KG1 (cell line): ENCODE data around the gene CCDC8.
"Not testable (repeated sequence)": the region's sequence is repeated elsewhere in the genome, so short reads cannot be mapped to it uniquely, and the experiment has no call there.

Source experiments
- DNase-seq: peaks from one replicate; lab custom pipeline; 2025; lab: John Stamatoyannopoulos, UW

The CCDC8 gene

GRCh38 chr19:46428239-46429135 lies 15.1 kb upstream of the CCDC8 start, which contains the start of gene PNMA8C:
Gene PNMA8C, minus strand, starts transcription at chr19:46428936. Its CDS starts 577 bp downstream, at chr19:46428359.
- DNase-seq, result no peak

DNA sequence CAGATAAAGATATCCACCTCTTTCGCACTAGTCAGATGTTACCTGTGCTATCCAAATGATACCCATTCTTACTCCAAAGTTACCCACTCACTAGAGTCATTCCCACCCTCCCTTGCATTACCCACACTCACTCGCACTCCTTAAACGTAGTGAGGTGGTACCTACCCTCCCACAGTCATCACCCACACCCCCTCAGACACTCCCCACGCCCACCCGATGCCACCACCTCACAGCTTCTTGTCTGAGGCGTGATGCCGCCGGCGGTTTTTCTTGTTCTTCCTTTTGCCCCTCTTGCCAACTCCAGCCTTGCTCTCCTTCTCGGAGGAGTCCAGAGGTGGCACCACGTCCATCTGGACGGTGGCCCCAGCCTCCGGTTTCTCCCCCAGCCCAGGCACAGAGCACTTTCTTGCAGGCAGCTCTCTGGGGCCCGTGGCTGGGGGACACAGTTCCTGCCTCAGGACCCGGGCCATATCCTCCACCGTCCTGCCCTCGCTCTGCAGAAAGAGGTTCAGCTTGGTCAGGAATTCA lies 14.2 kb upstream of the CCDC8 start:
- no peak for DNase-seq

- no peak for DNase-seq
Observed at GRCh38 chr19:46426506-46427162, 13.3 kb upstream of the CCDC8 start.

GRCh38 chr19:46426035-46426505 lies 12.7 kb upstream of the CCDC8 start:
- no peak for DNase-seq

- DNase-seq, result no peak
Observed at GRCh38 chr19:46423188-46423587, 9.8 kb upstream of the CCDC8 start.

- no peak for DNase-seq
Observed at GRCh38 chr19:46422344-46422743, 9.0 kb upstream of the CCDC8 start.

DNA sequence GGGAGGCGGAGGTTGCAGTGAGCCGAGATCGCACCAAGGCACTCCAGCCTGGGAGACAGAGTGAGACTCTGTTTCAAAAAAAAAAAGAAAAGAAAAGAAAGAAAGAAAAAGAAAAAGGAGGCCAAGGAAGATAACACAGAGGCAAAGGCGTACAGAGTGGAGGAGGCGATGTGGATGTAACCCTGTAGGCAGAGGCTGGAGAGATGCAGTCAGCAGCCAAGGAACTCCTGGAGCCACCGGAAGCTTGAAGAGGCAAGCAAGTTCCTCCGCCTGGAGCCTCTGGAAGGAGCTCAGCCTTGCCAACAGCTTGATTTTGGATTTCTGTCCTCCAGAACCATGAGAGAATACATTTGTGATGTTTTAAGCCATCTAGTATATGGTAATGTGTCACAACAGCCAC lies 6.7 kb upstream of the CCDC8 start:
- DNase-seq, result no peak

DNA sequence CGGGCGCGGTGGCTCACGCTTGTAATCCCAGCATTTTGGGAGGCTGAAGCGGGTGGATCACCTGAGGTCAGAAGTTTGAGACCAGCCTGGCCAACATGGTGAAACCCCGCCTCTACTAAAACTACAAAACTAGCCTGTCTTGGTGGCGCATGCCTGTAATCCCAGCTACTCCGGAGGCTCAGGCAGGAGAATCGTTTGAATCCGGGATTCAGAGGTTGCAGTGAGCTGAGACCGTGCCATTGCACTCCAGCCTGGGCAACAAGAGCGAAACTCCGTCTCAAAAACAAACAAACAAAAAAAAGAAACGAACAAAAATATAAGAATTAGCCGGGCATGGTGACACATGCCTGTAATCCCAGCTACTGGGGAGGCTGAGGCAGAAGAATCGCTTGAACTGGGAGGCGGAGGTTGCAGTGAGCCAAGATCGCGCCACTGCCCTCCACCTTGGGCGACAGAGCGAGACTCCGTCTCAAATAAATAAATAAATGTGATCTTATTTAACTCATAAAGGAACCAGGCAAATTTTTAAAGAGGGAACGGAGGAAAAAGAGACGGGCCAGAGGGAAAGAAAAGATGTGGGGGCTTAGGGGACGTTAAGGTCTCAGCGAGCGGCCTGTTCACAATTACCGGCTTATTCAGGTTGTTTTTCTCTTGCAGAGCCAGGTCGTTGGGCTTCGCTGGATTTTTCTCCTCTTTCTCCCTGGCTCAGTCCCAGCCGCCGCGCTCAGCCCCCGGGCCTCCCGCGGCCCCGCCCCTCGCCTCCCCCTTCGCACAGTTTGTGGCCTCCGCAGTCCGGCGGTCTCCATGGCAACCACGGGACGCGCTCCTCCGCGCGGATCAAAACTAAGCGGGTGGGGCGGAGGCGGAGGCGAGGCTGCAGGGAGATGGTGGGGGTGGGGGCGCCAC lies 2.7 kb upstream of the CCDC8 start:
- DNase-seq, result not testable (repeated sequence)

DNA sequence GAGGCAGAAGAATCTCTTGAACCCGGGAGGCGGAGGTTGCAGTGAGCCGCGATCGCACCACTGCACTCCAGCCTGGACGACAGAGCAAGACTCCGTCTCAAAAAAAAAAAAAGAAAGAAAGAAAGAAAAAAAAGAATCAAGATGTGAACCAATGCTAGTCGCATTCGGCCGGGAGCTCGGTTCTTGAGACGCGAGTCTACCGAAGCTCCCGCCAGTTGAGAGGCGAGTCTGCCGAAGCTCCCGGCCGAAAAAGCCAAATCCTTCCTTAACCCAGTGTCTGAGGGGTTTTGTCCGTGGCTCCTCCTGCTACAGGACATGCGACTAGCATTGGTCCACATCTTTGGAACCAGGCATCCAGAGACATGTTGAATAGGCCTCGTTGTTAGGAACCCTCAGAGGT lies 1.5 kb upstream of the CCDC8 start:
- DNase-seq, result not testable (repeated sequence)

DNA sequence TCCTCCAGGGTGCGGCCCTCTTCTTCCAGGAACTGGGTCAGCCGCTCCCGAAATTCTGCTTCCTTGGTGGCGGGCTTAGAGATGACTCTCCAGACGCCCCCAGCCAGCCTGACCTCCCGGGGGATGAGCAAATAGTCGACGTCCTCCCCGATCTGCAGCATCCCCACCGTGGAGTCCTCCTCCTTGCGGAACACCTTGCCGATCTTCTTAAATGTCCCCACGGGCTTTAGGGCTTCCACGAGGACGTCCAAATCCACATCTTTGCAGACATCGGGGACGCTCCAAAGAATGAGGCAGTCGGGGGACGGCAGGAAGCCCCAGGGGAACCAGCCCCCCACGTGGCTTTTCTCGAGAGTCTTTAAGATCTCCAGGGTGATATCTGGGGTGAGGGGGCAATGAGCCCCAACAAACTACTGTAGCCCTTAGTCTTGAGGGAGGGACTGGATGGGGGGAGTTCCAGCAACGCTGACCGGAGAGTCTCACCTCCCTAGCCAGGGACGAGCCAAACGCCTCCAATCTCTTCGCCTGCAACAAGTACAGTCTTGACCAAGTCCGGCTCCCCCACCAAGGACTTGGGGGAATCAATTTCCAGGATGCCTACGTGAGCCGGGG lies 608 bp downstream of the CCDC8 start:
- no peak for DNase-seq

DNA sequence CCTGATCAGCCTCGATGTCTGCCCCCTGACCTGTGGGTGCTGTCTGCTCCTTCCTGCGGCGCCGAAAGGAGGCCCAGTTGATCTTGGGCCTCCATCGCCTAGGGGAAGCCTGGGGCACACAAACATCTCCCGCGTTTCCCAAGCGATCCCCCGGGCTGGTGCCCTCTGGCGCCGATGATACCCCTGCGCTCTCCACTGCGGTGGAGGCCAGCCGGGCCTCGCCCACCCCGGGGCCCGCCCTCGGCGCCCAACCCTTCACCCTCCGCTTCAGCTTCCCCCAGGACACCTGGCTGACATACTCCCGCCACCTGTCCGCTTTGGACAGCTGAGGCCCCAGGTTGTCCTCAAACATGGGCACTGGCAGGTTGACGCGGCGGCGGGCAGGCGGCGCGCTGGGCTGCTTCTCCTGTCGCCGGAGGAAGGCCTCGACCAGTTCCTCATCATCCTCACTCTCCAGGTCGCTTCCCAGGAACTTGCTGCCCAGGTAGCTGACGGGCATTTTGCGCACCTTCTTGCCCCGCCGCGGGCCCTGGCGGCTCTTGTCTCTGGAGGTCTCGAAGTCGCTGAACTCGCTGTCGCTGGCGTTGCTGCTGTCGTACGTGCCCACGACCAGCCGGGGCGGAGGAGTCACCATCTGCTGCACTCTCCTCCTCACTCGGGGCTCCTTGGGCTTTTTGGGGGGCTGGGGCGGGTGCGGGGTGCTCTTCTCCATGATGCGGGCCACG lies 1.3 kb downstream of the CCDC8 start:
- no peak for DNase-seq

- DNase-seq, result no peak
Observed at GRCh38 chr19:46411088-46411924, 2.1 kb downstream of the CCDC8 start.

- DNase-seq, result no peak
Observed at GRCh38 chr19:46410205-46411087, 2.9 kb downstream of the CCDC8 start.

DNA sequence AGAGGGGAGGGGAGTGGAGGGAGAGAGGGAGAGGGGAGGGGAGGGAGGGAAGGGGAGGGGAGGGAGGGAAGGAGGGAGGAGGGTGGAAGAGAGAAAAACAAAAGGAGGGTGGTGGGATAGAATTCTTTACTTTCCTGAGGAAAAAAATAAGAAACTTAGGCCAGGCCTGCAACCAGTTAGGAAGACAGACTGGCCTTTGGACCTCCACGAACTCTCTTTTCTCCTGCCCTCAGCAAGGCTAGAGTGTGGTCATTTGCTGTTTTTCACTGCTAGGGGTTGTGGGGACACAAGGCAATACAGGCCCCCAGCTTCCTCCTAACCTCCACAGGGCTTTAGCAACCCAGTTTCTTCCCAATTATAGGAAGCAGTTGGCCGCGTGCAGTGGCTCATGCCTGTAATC lies 4.2 kb downstream of the CCDC8 start:
- no peak for DNase-seq

GRCh38 chr19:46408664-46409039 lies 4.7 kb downstream of the CCDC8 start:
- no peak for DNase-seq

DNA sequence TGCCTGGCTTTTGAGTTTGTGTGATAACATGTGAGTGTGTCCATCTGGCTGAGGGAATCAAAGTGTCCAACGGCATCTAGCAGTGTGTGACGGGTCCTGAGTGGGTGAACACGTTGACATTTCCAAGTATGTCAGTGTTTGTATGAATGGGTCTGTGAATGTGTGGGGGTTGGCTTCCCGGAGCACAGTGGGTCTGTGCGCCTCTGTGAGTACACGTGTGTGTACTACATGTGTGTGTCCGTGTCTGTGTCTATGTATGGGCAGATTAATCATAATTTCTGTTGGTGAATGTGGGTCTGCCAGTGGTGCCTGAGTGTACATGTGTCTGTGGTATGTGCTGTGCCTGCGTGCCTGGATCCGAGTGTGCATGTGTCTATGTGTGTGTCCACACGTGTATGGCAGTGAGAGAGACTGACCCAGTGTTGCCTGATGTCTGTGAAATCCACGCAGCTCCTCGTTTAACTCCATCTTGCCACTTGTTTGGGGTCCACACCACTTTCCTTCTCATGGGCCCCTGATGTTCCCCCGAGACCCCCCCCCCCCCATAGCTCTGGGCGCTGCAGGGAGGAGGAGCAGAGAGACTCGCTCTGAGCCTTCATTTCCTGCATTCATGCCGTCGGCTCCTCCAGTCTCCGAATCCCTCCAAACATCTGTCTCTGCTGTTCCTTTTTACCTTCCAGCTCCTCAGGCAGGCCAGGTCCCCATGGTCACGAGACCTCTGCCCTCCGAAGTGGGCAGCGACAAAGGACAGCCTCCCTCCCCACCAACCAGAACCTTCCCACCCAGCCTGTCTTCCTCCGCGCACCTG lies 5.3 kb downstream of the CCDC8 start:
- no peak for DNase-seq

DNA sequence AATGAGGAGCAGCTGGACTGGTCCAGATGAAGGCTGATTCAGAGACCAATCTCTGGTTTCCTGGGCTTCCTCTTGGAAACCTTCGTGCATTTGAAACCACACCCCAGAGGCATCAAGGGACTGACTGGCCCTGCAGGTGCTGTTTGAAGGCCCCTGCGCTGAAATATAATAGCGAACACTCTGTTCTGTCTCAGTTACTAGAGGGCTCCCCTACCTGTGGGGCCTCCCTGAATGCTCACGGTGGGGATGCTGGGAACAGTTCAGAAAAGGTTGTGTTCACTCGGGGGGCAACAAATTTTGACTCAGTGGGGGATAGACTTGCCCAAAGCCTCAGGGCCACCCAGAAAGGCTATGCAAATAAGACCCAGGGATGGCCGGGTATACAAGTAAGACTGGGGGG lies 6.4 kb downstream of the CCDC8 start:
- no peak for DNase-seq
